T-helper 9 cell (primary cell): ENCODE measurements around the gene SORBS2.

Source experiments
- DNase-seq: peaks from one replicate; pipeline ENCODE4 v3.0.0-alpha.2; 2020

SORBS2 gene

DNA sequence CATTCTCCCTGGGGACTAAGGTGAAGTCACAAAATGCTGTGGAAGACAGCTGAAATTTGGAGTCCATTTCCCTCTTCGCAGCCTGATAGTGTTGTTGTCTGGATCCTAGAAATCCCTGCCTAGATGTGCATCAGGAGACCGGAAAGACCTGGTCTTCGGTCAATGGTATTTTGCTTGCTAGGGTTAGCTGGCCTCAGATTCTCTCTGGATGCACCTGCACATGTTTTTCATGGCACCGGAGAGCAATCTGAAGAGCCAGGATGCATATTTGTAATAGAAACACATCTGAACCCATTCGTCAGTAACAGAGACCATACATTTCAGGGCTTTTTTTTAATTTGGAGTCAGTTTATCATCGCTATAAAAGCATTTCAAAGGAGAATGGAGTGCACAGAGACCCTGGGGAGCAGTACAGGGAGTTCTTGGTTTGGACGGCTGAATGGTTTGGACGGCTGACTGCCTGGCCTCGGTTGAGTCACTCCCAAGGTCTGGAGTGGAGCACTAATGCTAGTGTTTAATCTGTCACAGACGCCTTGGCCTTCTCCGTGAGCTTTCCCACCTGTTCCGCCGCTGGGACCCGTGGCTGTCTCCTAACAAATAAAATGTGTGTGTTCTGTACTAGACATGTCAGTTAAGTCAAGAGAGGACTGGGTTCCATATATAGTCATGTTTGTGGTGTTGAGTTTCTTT is 269.2 kb downstream of the SORBS2 start:
- DNase-seq: no peak

DNA sequence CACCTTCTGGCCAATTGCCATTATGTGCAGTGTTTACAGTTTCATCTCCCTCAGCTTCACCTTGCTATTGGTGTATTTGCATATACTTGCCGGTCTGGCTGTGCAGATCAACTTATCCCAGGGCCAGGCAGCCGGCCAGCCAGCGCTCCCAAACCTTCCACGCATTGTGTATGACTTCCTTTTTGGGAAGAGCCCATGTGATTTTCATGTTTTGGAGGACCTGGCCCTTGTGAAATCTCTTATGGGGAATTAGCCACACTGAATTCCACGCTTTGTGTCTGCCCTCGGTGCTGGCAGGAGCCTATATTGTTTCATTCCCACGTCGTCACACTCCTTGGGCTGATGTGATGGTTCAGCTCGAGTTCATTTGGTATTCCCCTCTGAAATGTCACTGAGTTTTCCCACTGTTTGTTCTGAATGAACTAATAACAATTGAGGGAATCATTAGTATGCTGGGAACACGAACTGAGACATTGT is 270.7 kb downstream of the SORBS2 start:
- DNase-seq: no peak

DNA sequence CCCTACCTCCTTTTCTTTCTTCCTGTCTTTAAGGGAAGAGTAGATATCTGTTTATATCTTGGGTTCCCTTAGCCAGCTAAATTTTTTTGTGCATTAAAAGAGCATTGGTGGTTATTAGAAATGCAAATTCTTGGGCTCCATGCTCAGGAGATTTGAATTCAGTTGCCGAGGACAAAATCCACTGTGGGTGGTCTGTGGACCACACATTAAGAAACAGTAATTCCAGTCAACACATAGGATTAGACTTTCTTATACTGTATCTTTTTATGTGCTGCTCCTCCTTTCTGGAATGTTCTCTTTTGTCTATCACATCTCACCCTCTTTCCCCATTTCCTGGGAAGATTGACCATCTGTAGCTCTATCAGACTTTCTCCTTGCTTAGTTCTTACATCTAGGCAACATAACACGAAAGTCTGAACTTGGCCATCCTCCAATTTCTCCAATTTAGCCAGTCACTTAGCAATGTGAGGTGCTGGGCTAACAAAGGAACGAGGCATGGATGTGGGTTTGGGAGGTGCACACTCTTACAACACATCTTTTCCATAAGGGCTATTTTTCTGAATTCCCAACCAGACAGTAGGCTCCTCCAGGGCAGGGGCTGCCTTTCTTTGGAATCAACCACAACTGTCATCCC is 271.4 kb downstream of the SORBS2 start:
- DNase-seq: no peak

DNA sequence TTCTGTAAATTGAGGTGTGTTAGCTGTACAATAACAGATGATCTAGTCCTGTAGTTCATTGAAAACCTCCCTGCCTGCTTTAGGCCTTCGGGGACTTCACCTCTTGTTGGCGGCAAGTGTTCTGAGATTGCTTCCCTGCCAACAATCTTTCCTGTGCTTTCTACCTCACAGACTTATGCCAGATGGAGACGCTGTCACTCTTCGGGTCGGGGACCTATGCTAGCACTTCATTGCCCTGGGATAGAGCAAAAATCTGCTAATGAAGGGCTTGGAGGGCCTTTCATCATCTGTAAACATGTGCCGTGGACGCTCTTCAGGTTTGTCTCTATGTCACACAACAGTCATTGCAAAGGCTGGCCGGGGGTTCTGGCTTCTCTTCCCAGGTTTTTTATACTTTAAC is 272.0 kb downstream of the SORBS2 start:
- no peak for DNase-seq

DNA sequence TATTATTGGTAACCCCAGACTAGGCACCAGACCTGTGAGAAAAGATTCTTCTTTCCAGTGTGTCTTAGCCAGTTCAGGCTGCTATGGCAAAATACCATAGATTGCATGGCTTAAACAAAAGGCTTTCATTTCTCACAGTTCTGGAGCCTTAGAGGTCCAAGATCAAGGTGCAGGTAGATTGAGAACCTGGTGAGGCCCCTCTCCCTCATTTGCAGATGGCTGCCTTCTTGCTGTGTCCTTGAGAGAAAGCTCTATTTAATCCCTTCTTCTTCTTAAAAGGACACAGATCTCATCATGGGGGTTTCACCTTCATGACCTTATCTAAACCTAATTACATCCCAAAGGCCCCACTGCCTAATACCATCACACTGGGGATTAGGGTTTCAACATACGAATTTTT is 273.2 kb downstream of the SORBS2 start:
- DNase-seq: no peak

DNA sequence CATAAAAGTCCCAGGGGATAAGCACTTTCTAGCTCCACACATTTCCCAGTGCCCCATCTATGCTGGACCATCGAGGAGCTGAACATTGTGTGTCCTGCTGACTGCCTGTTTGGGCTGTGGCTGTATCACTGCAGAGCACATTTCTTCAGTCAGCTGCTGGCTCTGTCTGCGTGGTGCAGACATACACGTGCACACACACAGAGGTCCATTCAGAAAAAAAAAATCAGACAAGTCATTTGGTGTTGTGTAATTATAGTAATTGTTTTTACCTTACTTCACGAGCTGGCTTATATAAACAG is 275.6 kb downstream of the SORBS2 start:
- DNase-seq: no peak

DNA sequence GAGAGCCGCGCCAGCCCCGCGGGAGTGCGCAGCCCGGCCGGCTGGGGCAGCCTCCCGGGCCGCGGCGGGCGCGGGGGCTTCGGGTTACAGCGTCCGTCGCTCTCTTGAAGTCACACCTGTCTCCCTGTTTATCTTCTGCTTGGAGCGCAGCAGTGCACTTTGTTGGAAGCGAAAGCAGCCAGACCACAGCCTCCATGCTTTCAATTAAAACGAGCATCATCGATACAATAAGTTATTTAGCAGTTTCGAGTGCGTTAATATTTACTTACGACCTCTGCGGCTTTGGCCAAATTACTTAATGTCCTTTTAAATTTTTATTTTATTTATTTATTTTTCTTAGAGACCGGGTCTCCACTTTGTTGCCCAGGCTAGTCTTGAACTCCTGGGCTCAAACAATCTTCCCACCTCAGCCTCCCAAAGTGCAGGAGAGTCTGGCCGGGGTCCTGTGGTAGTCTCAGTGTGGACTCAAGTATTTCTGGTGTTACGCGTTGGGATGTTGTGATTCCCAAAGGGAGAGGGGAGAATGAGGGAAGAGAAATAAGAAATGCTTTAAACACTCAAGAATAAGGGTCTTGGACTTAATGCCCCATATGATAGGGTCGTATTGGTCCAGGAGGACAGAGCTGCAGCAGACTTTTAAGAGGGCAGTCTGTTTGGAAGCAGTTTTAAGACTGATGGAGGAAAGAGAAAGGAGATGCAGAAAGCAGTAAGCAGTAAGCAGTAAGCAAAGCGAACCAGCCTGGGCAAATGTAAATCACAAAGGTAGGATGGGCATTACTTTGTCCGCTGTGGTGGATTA is 276.2 kb downstream of the SORBS2 start:
- no peak for DNase-seq
